CD4-positive, alpha-beta T cell treated with Interleukin-6 for 4 hours (primary cell): ENCODE measurements around the gene SHC1.
"Not testable (repeated sequence)": the region's sequence is repeated elsewhere in the genome, so short reads cannot be mapped to it uniquely, and the experiment has no call there.

Source experiments
- DNase-seq: peaks from one replicate; pipeline ENCODE4 v3.0.0-alpha.2; 2020; ENCODE audit warnings: mixed read lengths

Gene SHC1

DNA sequence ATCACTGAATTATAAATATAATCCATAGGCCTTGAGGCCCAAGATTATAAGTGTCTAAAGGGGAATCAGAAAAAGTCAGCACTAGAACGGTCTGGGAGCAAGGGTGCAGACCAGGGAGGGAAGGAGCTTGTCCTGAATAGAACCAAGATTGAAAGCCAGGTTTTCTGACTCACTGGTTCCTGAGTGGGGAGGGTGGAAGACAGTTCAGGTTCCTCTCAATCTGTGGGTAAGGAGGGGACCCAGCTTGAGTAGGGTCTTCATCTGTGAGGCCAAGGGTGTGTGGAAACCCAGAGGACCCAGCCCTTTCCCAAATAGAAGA is 23.7 kb upstream of the SHC1 start:
- no peak for DNase-seq

DNA sequence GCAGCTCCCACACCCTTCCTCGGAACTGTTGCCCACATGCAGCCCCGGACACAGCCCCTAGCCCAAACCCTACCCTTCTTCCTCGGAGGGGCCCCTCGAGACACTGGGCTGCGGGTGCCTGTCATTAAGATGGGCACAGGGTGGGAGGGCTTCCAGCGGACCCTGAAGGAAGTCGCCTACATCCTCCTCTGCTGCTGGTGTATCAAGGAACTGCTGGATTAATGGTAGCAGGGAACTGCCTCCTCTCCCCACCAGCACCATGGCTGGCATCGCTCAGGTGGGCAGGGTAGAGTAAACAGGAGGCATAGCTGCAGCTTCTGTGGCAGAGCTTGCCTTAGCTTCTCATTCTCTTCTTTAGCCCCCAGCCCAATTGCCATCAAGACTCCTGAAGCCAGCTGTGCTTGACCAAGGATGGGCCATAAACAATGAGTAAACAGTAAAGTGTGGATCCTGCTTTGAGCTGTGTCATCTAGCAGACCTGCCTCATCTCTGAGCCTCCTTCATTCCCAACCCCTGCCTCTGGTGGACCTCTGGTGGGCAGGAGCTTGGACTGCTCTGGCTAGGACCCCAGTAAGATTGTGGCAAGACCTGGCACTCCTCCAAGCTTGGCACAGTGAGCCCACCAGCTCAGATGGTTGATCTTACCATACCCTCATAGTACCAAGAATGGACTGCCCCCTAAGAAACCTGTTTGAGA is 23.2 kb upstream of the SHC1 start, which contains the start of gene LENEP:
LENEP (plus strand) TSS at position 15 of the 697 bp plus-strand sequence; CDS start at position 37, 22 bp downstream.
- no peak for DNase-seq

DNA sequence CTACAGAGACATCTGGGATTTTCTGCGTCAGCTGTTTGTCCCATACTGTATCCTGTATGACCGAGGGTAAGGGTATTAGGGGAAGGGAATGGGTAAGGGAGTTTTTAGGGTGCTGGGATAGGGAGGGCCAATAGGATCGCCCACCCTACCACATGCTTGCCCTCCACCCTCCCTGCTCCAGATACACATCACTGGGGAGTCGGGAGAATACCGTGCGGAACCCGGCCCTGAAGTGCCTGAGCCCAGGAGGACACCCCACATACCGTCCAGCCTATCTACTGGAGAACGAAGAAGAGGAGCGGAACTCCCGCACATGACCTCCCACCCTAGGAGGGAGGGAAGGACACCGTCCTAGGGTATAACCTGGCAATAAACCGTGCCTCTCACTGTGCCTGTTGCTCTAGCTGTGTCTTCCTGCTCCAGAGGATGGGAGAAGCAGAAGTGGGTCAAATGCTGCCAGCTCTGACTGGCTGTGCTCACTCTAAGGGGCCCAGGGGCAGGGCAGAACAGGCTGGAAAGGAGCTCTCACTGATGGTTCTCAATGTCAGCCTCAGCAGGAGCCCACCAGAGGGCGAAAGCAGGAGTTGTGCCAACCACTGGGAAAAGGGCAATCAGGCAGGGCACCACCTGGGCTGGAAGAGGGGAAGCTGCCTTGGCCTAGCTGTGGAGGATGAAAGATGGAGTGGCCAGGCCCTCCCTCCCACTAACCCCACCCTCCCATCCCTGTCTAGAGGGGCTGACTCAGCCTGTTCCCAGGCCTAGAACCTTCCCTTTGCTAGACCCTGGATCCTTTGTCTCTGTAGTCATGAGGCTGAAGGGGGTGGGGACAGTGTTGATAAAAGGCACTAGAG is 22.4 kb upstream of the SHC1 start:
- peak; percentile 30 for DNase-seq

DNA sequence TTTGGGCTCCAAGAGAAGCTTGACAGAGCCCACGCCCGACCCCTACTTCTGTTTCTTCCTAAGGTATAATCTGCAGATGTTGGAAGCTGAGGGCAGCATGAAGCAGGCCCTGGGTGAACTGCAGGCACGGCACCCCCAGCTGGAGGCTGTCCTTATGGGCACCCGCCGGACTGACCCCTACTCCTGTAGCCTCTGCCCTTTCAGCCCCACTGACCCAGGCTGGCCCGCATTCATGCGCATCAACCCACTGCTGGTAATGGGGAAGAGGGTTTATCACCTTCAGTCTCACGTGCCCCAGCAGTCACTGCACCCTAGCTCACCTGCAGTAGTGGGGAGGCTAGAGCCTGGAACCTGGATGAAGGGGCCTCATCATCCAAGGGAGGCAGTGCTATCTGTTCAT is 19.7 kb upstream of the SHC1 start:
- DNase-seq = no peak

DNA sequence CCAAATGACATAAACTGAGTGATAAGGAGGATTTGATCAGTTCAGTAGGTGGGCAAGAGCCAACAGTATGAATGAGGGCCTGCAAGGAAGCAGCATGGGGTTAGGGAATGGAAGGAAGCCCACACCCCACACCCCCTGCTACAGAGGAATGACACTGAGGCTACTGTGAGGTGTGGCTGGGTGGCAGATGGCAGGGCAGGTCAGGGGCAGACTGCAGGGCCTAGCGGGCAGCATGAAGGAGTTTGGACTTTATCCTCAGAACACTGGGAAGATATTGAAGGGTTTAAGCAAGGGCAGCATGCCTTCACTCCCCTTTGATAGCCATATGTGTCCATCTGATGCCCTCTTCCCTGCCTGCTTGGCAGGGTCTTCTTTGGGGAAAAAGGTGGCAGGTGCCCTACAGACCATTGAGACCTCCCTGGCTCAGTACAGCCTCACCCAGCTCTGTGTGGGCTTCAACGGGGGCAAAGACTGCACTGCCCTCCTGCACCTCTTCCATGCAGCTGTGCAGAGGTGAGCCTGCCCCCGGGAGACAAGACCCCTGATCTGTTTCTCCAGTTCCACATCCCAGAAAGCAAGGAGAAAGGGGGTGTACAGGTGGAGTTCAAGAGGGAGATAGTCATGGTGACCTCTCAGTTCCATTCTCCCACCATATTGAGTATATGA is 18.8 kb upstream of the SHC1 start:
- DNase-seq = no peak

DNA sequence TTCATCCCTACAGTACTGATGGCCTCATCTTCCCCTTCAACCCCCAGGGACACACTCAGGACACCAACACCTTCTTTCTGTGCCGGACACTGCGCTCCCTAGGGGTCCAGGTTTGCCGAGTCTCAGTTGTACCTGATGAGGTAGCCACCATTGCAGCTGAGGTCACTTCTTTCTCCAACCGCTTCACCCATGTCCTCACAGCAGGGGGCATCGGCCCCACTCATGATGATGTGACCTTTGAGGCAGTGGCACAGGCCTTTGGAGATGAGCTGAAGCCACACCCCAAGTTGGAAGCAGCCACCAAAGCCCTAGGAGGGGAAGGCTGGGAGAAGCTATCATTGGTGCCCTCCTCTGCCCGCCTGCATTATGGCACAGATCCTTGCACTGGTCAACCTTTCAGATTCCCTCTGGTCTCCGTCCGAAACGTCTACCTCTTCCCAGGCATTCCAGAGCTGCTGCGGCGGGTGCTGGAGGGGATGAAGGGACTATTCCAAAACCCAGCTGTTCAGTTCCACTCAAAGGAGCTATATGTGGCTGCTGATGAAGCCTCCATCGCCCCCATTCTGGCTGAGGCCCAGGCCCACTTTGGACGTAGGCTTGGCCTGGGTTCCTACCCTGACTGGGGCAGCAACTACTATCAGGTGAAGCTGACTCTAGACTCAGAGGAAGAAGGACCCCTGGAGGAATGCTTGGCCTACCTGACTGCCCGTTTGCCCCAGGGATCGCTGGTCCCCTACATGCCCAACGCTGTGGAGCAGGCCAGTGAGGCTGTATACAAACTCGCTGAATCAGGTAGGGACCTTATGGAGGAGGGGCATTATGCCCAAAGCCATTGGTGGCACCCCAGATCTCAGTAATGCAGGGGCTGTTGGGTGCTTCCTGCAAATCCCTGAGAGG is 17.8 kb upstream of the SHC1 start:
- DNase-seq = no peak

DNA sequence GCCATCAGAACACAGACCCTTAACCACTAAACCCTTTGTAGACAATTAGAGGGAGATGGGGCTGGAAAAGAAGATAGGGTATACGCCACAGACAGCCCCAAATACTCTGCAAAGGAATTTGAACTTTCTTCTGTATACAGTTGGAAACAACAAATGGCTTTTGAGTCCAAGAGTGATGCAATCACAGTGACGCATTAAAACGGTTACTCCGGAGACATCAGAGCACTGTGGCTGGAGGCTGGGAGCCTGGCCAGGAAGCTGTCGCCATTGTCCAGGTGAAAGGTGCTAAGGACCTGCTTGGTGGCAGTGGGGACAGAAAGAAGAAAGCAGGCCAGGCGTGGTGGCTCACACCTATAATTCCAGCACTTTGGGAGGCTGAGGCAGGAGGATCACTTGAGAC is 16.8 kb upstream of the SHC1 start:
- no peak for DNase-seq

DNA sequence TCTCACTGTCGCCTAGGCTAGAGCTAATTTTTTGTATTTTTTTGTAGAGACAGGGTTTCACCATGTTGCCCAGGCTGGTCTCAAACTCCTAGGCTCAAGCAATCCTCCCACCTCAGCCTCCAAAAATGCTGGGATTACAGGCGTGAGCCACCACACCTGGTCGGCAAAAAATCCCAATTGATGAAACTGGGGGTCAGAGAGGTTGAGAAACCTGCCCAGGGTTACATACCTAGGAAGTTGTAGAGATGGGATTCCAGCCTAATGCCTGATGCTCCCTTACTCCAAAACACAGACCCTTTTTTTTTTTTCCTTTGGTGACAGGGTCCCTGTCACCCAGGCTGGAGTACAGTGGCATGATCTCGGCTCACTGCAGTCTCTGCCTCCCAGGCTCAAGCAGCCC is 16.2 kb upstream of the SHC1 start:
- DNase-seq = not testable (repeated sequence)

DNA sequence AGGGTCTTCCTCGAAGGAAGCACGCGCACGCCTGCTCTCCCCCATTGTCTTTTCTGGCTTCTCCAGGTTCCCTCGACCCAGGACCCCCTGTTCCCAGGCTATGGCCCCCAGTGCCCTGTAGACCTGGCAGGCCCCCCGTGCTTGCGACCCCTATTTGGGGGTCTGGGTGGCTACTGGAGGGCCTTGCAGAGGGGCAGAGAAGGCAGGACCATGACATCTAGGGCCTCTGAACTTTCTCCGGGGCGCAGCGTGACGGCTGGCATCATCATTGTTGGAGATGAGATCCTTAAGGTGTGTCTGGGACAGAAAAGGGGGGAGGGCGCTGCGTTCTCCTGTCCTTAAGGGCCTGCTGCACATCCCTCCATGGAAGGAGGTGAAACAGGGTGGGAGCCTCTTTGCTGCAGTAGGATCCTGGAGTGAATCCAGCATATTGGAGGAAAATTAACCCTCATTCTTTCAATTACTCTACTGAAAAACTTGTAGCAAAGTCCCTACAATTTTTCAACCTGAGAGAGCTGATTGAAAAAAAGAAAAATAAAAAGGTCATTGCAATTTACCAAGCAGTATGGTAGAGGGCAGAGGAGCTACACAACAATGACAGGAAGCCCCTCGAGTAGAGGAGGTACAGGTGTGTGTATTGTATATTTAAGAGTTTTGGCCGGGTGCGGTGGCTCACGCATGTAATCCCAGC is 13.4 kb upstream of the SHC1 start:
- DNase-seq = no peak

DNA sequence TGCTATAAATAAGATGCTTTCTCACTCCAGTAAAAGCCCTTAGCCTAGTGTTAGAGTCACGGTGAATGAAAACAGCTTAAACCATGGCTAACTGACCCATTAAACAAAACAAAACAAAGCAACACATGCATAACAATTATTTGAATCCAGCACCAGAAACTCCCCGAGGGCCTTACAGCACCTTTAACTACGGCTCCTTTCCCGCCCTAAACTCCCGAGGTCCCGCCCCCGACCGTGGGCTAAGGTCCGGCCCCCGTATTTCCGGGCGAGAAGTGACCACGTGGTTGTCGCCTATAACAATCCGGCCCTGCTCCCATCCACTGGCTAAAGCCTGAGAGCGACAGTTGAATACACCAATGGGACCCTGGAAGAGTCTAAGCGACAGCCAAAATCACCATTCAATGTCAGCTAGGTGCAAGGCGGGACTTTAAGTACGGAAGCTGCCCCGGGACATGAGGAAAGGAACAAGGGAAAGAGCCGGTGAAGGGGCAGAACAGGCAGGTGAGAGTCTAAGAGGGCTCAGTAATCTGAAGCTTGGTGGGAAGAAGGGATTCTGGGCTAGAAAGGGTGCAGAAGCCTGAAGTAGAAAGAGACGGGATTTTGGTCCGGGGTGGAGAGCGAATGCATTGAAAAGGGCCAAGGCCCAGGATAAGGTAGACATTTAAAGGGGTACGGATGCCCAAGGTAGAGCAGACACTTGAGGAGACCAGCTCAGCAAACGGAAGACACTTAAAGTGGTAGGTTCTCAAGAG is 12.5 kb upstream of the SHC1 start, which contains the start of gene FLAD1:
FLAD1 (plus strand) TSS at position 448 of the 752 bp plus-strand sequence. CDS start 351 bp downstream, outside the sequence.
- DNase-seq = peak; percentile 96

DNA sequence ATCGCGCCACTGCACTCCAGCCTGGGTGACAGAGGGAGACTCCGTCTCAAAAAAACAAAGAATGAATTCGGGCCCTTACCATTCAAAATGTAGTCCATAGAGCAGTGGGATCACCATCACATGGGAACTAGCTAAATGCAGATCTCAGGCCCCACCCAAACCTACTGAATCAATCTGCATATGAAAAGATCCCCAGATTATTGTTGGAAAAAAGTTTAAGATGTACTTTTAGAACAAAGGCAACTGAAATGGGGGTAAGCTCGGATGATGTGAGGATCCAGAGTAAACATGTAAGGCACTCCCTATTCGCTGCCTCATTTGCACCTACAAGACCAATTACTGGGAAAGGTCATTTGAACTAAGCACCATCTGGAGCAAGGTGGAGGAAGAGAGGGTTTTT is 11.8 kb upstream of the SHC1 start:
- DNase-seq = no peak

DNA sequence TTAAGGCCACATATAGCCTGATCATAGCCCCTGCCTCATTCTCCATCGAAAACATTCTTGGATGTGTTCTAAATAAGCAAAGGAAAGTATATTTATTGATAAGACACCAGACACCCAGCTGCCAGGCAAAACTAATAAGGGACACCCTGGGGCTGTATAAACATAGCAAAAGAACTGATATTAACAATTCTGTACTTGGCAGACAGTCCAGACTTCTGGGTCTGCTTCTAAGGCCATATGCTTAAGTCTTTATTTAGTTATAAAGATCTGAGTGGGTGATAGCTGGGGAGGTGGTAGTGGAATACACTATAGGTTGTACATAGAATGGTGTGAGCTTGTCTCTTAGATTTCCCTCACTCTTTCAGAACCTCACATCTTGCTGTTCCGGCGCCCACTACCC is 7.8 kb upstream of the SHC1 start:
- no peak for DNase-seq

DNA sequence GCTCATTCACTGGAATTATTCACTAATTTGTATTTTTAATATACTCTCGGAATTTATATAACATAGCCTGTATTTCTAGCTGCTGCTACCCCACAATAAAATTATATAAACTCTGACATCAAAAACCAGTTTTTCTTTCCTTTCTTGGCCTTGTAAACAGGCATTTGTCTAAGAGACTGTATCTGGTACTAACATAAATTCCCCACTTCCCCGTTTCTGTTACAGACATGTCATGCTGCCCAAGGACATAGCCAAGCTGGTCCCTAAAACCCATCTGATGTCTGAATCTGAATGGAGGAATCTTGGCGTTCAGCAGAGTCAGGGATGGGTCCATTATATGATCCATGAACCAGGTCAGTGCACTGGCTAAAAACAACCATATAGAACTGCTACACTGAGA is 7.2 kb upstream of the SHC1 start:
- not testable (repeated sequence) for DNase-seq

DNA sequence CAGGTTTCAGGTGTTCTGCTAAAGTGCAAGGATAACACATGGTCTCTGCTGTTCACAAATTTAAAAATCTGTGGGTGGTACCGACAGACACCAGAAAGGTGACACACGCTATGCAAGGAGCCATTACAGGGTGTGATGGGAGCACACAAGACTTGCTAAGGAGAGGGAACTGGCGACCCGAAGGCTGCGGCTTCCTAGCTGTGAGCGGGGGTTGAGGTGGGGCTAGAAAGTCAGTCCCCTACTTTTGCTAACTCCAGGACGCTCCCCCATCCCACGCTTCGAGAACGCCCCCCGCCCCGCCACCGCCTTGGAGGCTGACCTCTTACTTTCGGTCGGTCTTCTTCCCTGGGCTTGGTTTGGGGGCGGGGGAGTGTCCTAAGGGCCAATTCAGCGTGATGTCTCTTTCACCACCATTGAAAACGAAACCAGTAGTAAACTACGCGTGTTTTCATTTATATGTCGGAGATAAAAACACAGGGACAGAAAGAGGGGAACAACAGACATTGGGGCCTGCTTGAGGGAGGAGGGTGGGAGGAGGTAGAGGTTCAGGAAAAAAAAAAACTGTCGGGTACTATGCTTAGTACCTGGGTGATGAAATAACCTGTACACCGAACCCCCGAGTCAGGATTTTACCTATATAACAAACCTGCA is 5.0 kb upstream of the SHC1 start:
- peak; percentile 50 for DNase-seq

DNA sequence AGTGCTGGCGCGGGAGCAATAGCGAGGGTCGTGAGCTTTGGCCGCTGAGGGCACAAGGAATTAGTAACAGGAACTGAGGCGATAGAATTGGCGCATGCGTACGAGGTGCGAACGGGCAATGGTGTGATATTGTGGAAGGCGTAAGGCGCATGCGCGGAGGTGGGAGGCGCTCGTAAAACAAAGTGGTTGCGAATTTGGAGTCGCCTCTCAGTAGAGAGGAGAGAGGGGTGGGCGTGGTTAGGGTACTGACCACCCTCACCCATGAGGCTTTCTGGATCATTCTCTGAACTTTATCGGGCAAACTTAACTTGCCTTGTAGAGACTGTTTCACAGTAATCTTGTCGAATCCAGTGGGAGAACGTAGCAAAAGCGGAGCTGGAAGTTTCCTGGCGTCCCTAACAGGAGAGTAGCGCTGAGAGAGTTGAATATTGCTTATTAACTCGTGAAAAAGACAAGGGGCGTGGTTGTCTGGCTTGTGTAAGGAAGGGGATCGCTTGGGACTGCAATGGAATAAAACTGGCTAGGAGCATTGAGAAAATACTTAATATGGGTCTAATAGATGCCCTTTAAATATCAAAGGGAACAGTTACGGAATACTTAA is 4.4 kb upstream of the SHC1 start:
- peak; percentile 97 for DNase-seq

DNA sequence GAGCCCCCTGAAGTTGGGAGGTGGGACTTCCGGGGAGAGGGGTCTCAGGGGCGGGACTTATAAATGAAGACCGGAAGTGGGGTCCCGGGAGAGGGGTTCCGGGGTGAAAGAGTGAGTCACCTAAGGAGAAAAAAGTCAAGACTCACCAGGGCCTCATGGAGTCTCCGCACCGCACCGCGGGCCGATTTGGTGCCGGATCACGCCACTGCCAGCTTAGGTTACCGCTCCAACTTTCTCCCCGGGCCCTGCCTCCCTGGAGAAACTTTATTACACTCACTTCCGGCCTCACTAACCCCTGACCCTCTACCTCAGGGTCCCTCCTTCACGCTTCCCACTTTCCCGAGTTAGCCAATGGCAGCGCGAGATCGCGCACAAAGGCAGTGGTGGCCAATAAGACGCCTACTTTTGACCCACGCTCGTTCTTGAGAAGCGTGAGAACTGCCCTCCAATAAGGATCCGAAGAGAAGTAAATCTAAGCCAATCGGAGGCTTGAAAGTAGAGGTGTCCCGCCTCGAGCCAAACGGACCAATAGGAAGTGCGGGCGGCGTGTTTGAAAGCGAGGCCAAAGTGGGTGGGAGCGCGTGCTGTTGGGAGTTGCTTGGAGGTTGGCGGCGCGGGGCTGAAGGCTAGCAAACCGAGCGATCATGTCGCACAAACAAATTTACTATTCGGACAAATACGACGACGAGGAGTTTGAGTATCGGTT is 3.7 kb upstream of the SHC1 start, which contains the start of gene CKS1B:
CKS1B (plus strand) TSS at position 580 of the 706 bp plus-strand sequence; CDS start at position 645, 65 bp downstream.
- peak; percentile 96 for DNase-seq

DNA sequence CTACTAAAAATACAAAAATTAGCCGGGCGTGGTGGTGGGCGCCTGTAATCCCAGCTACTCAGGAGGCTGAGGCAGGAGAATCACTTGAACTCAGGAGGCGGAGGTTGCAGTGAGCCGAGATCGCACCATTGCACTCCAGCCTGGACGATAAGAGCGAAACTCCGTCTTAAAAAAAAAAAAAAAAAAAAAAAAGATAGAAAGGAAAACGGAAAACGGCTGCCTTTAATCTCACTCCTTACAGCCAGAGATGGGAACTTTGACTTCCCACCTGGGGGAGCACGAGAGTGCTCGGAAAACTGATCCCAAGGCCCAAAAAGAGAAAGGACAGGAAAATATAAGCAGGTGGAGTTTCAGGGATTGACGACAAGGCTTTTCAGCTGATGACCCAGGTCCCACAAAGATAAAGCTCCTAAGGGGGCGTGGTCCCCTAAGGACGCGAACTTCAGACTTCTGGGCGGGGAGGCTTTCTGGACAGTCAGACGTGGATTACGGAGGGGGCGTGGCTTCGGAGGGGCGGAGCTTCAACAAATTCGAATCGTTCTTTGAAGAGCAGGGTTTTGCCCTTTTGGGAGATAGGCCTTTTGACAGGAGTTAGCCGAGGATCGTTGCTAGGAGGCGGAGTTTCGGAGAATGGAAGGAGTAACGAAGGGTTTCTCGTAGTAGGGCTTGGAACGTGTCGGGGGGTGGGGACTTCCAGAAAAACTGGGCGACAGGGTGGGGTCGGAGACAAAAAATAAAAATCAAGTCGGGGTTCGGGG is 3.0 kb upstream of the SHC1 start:
- peak; percentile 94 for DNase-seq

DNA sequence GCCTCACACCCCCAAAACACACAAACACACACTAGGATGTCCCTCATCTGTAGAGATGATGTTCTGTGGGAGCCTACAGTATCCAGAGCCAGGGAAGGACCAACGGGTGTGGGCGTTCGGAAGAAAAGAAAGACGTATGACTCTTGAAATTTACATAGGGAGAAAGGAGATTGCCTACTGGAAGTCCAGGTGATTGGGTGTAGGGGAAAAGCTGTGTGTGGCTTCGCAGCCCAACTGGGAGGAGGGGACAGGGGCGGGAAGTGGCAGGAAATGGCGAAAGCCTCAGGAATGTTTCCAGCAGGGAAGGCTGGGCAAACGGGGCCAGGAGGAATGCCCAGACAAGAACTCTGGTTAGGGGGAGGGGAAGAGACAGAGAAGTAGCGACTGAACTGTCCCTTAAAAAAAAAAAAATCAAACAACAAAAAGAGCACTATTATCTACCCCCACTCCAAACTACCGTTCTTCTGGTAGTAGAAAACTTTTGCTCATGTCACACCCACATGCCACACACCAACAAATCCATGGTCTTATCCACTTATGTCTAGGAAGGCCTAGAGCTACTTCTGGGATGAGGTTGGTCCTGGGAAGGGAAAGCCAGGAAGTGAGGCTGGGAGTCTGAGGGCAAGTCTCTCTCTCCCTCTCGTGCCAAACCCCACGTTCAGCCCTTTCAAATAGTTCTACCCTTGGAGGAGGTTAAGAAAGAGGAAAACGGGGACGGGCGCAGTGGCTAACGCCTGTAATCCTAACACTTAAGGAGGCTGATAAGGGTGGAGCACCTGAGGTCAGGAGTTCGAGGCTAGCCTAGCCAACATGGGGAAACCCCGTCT is 2.2 kb upstream of the SHC1 start:
- no peak for DNase-seq
